NCI-H446 (cell line): ENCODE measurements around the gene RTN4R.

ENCODE experiments used
- DNase-seq, 2 experiments: peaks; one replicate each; lab custom pipeline; 2025; lab: John Stamatoyannopoulos, UW

RTN4R gene

GRCh38 chr22:20214853-20215252, 53.3 kb downstream of the RTN4R start:
- DNase-seq = no peak

GRCh38 chr22:20213833-20214708, 54.0 kb downstream of the RTN4R start:
- DNase-seq = no peak

- DNase-seq = no peak
Observed at GRCh38 chr22:20212754-20213699, 55.1 kb downstream of the RTN4R start.

- DNase-seq = no peak
Observed at GRCh38 chr22:20211997-20212753, 55.9 kb downstream of the RTN4R start.

- no peak for DNase-seq
Observed at GRCh38 chr22:20211409-20211996, 56.6 kb downstream of the RTN4R start.

GRCh38 chr22:20210473-20211059, 57.6 kb downstream of the RTN4R start:
- DNase-seq = no peak

GRCh38 chr22:20209761-20210250, 58.3 kb downstream of the RTN4R start:
- no peak for DNase-seq

GRCh38 chr22:20208713-20209310, 59.3 kb downstream of the RTN4R start:
- DNase-seq = no peak

GRCh38 chr22:20207277-20208025, 60.7 kb downstream of the RTN4R start:
- DNase-seq = no peak

- no peak for DNase-seq
Observed at GRCh38 chr22:20206709-20207215, 61.4 kb downstream of the RTN4R start.

GRCh38 chr22:20205964-20206708, 62.0 kb downstream of the RTN4R start:
- no peak for DNase-seq

GRCh38 chr22:20205464-20205963, 62.6 kb downstream of the RTN4R start:
- DNase-seq = no peak

GRCh38 chr22:20204806-20205205, 63.3 kb downstream of the RTN4R start:
- no peak for DNase-seq

GRCh38 chr22:20204311-20204710, 63.8 kb downstream of the RTN4R start:
- no peak for DNase-seq

- DNase-seq = no peak
Observed at GRCh38 chr22:20203552-20204201, 64.4 kb downstream of the RTN4R start.

- no peak for DNase-seq
Observed at GRCh38 chr22:20203142-20203551, 65.0 kb downstream of the RTN4R start.

- no peak for DNase-seq
Observed at GRCh38 chr22:20201837-20202392, 66.2 kb downstream of the RTN4R start.

- DNase-seq = no peak
Observed at GRCh38 chr22:20199906-20200305, 68.2 kb downstream of the RTN4R start.
